H9 (cell line): ENCODE results near the gene NUDT3. TPM values are rescaled to one million over a fixed set of nuclear protein-coding genes. Genes with fewer than 3 reads are reported as not detected.

ENCODE experiments used
- DNase-seq: peaks from one replicate; pipeline ENCODE4 v3.0.0-alpha.2; 2017
- H2AFZ ChIP-seq: one replicate; pipeline ENCODE4 v1.6.1; 2013; ENCODE audit warnings: mild to moderate bottlenecking, low read length, control low read depth, moderate library complexity
- H2AK5ac ChIP-seq: 2 replicates; pipeline ENCODE4 v1.6.1; 2013; ENCODE audit warnings: low read length, control low read depth, mixed read lengths; ENCODE audit not compliant: insufficient read length
- H2BK120ac ChIP-seq: one replicate; pipeline ENCODE4 v1.6.1; 2013; ENCODE audit warnings: low read depth, mild to moderate bottlenecking, low read length, control low read depth, inconsistent platforms; ENCODE audit not compliant: poor library complexity, severe bottlenecking
- H2BK12ac ChIP-seq: 2 replicates; pipeline ENCODE4 v1.6.1; 2013; ENCODE audit warnings: low read length, control low read depth, mixed read lengths, low read depth; ENCODE audit not compliant: insufficient read length
- H2BK15ac ChIP-seq: 2 replicates; pipeline ENCODE4 v1.6.1; 2013; ENCODE audit warnings: low read depth, low read length, control low read depth
- H2BK20ac ChIP-seq: one replicate; pipeline ENCODE4 v1.6.1; 2013; ENCODE audit warnings: low read depth, mild to moderate bottlenecking, low read length, control low read depth, inconsistent platforms; ENCODE audit not compliant: poor library complexity, severe bottlenecking
- H2BK5ac ChIP-seq: 2 replicates; pipeline ENCODE4 v1.6.1; 2013; ENCODE audit warnings: low read length, control low read depth, mixed read lengths; ENCODE audit not compliant: insufficient read length
- H3K14ac ChIP-seq: 2 replicates; pipeline ENCODE4 v1.6.1; 2013; ENCODE audit warnings: low read length, control low read depth; ENCODE audit not compliant: insufficient read depth
- H3K18ac ChIP-seq: 2 replicates; pipeline ENCODE4 v1.6.1; 2013; ENCODE audit warnings: low read depth, mild to moderate bottlenecking, mixed read lengths, low read length, control low read depth; ENCODE audit not compliant: insufficient read length
- H3K23ac ChIP-seq: 2 replicates; pipeline ENCODE4 v1.6.1; 2013; ENCODE audit warnings: low read length, control low read depth, mixed read lengths, low read depth; ENCODE audit not compliant: insufficient read length
- H3K23me2 ChIP-seq: 2 replicates; pipeline ENCODE4 v1.6.1; 2013; ENCODE audit warnings: low read depth, mild to moderate bottlenecking, mixed read lengths, low read length, control low read depth; ENCODE audit not compliant: insufficient read length, poor library complexity, severe bottlenecking
- H3K27ac ChIP-seq: 2 replicates; pipeline ENCODE4 v1.5.1; 2013; ENCODE audit warnings: low read length, control low read depth, mixed read lengths, low read depth; ENCODE audit not compliant: insufficient read length
- H3K27me3 ChIP-seq: 2 replicates; pipeline ENCODE4 v1.6.1; 2013; ENCODE audit warnings: low read length, control low read depth, inconsistent platforms; ENCODE audit not compliant: insufficient read depth
- H3K4ac ChIP-seq: 2 replicates; pipeline ENCODE4 v1.6.1; 2013; ENCODE audit warnings: low read depth, mild to moderate bottlenecking, control low read depth, inconsistent platforms, low read length, moderate library complexity
- H3K4me1 ChIP-seq: 2 replicates; pipeline ENCODE4 v1.6.1; 2013; ENCODE audit warnings: low read length, control low read depth, inconsistent platforms; ENCODE audit not compliant: insufficient read depth
- H3K4me2 ChIP-seq: 2 replicates; pipeline ENCODE4 v1.6.1; 2013; ENCODE audit warnings: low read length, control low read depth, mixed read lengths; ENCODE audit not compliant: insufficient read length, insufficient read depth
- H3K56ac ChIP-seq: 2 replicates; pipeline ENCODE4 v1.6.1; 2013; ENCODE audit warnings: low read depth, mild to moderate bottlenecking, mixed read lengths, low read length, control low read depth; ENCODE audit not compliant: insufficient read length
- H3K79me1 ChIP-seq: 2 replicates; pipeline ENCODE4 v1.6.1; 2013; ENCODE audit warnings: low read depth, mild to moderate bottlenecking, moderate library complexity, low read length, control low read depth, inconsistent platforms; ENCODE audit not compliant: insufficient read depth, poor library complexity, severe bottlenecking
- H3K79me2 ChIP-seq: 2 replicates; pipeline ENCODE4 v1.6.1; 2013; ENCODE audit warnings: low read length, control low read depth, inconsistent platforms; ENCODE audit not compliant: insufficient read depth
- H3K9ac ChIP-seq: 2 replicates; pipeline ENCODE4 v1.6.1; 2013; ENCODE audit warnings: low read length, control low read depth, mixed read lengths; ENCODE audit not compliant: insufficient read length; ENCODE audit errors: extremely low read depth
- H3K9me3 ChIP-seq: one replicate; pipeline ENCODE4 v1.6.1; 2013; ENCODE audit warnings: low read depth, low read length, inconsistent platforms; ENCODE audit not compliant: control insufficient read depth
- H3T11ph ChIP-seq: one replicate; pipeline ENCODE4 v1.6.1; 2013; ENCODE audit warnings: mild to moderate bottlenecking, low read length, control low read depth, inconsistent platforms
- H4K20me1 ChIP-seq: one replicate; pipeline ENCODE4 v1.6.1; 2013; ENCODE audit not compliant: control insufficient read depth, insufficient read length, insufficient read depth
- H4K5ac ChIP-seq: 2 replicates; pipeline ENCODE4 v1.6.1; 2013; ENCODE audit warnings: low read depth, mild to moderate bottlenecking, mixed read lengths, low read length, control low read depth; ENCODE audit not compliant: insufficient read length
- H4K8ac ChIP-seq: replicated peaks from 2 replicates; pipeline ENCODE4 v1.6.1; 2013; ENCODE audit warnings: low read length, control low read depth, mixed read lengths, low read depth; ENCODE audit not compliant: insufficient read length
- H4K91ac ChIP-seq: 2 replicates; pipeline ENCODE4 v1.6.1; 2013; ENCODE audit warnings: low read depth, mild to moderate bottlenecking, moderate library complexity, mixed read lengths, low read length, control low read depth; ENCODE audit not compliant: insufficient read length
- H3K27ac Mint-ChIP-seq, 3 experiments: 2 replicates in 2 of 3; 3 replicates in 1 of 3; pipeline ENCODE4 v1.8.0; 2020 to 2021; ENCODE audit warnings: mixed read lengths in 3 of 3, mild to moderate bottlenecking in 1 of 3, moderate library complexity in 1 of 3
- H3K27me3 Mint-ChIP-seq: 2 replicates; pipeline ENCODE4 v1.8.0; 2021; ENCODE audit warnings: low read depth, mild to moderate bottlenecking, moderate library complexity, mixed read lengths
- H3K36me3 Mint-ChIP-seq, 3 experiments: 2 replicates in 2 of 3; 3 replicates in 1 of 3; pipeline ENCODE4 v1.8.0; 2020 to 2021; ENCODE audit warnings: low read depth in 3 of 3, mixed read lengths in 3 of 3; ENCODE audit not compliant: insufficient read depth in 1 of 3
- H3K4me1 Mint-ChIP-seq, 2 experiments: 2 replicates each; pipeline ENCODE4 v1.8.0; 2020; ENCODE audit warnings: mixed read lengths in 2 of 2
- H3K4me3 Mint-ChIP-seq, 2 experiments: 2 replicates in 1 of 2; 3 replicates in 1 of 2; pipeline ENCODE4 v1.8.0; 2020 to 2021; ENCODE audit warnings: mild to moderate bottlenecking in 2 of 2, mixed read lengths in 2 of 2, moderate library complexity in 1 of 2
- H3K9me3 Mint-ChIP-seq, 2 experiments: 2 replicates in 1 of 2; 3 replicates in 1 of 2; pipeline ENCODE4 v1.8.0; 2020; ENCODE audit warnings: mild to moderate bottlenecking in 2 of 2, mixed read lengths in 2 of 2, moderate library complexity in 1 of 2
- CTCF ChIP-seq: fragments of 200-600 bp; sonication (generic); conservative IDR thresholded peaks from 3 replicates; pipeline ENCODE4 v1.8.0; 2021; ENCODE audit warnings: antibody characterized with exemption, mild to moderate bottlenecking
- WGBS: extraction: QIAGEN DNeasy Blood & Tissue Kit; methylation state at CpG from one replicate; pipeline ENCODE4 v1.1.7; 2013; ENCODE audit warnings: missing lambda C conversion rate, low lambda C conversion rate, mixed read lengths; ENCODE audit not compliant: insufficient read length; ENCODE audit errors: extremely low coverage; 5-methylcytosine and 5-hydroxymethylcytosine counted together
- total RNA-seq: library from RNA; stranded (reverse); gene quantifications from 2 replicates; pipeline ENCODE4 v1.2.1, GENCODE V29; 2021

The NUDT3 gene
- total RNA-seq, 1 experiment from 2014 or later: 23.6 TPM

DNA sequence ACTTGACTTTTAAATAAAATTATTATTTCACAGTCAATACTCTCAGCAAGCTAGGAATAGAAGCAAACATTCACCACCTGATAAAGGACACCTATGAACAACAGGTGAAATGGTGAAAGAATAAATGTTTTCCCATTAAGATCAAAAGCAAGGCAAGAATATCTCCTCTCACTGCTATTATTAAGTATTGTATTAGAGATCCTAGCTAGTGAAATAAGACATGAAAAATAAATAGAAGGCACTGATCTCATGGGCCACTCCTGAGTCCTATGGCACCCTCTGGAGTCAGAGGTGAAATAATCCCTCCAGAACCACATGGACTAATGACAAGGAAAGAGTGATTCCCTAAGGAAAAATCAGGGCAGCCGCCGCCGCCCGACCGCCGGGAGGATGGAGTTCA lies 4.0 kb upstream of the NUDT3 start:
- Mint-ChIP-seq H3K36me3 (peaks cover 4 to 11% (median 7%) of the 10 kb centered on the region in 3 experiments), H3K4me1 (peaks cover 10 to 11% of the 10 kb centered on the region in 2 experiments), H3K27me3 (peaks cover 4% of the 10 kb centered on the region; the same call in 1 of the 2 replicates), H3K27ac (no peak overlapping the region), H3K9me3 (peaks cover 14 to 16% of the 10 kb centered on the region in 2 experiments), H3K4me3 (no peak overlapping the region)
- no peak overlapping the region for H4K91ac ChIP-seq
- no peak overlapping the region for H4K5ac ChIP-seq
- no peaks in the 10 kb centered on the region for H3K79me1 ChIP-seq
- H4K8ac ChIP-seq: no peak overlapping the region
- H4K20me1 ChIP-seq: no peaks in the 10 kb centered on the region
- no peak overlapping the region for H3K14ac ChIP-seq
- no peak overlapping the region for H2BK20ac ChIP-seq
- H3K4ac ChIP-seq: no peak overlapping the region
- no peak overlapping the region for H3K4me2 ChIP-seq
- no peak overlapping the region for H2BK12ac ChIP-seq
- DNase-seq: no peak
- no peak overlapping the region for H3K18ac ChIP-seq
- H3K27ac ChIP-seq: no peak overlapping the region
- H3K23me2 ChIP-seq: peaks cover 4% of the 10 kb centered on the region
- H3K23ac ChIP-seq: no peak overlapping the region
- H2BK120ac ChIP-seq: no peak overlapping the region
- H3K79me2 ChIP-seq: no peaks in the 10 kb centered on the region
- H3K56ac ChIP-seq: no peak overlapping the region
- no peak overlapping the region for H2AK5ac ChIP-seq
- no peaks in the 10 kb centered on the region for H3K9me3 ChIP-seq
- H2BK15ac ChIP-seq: no peak overlapping the region
- no peak overlapping the region for H3K9ac ChIP-seq
- no CpG with 5 or more reads among the region's 6 CpGs for WGBS
- no peak for TF ChIP-seq CTCF
- no peak overlapping the region for H2BK5ac ChIP-seq
- no peak overlapping the region for H3T11ph ChIP-seq
- H3K27me3 ChIP-seq: no peaks in the 10 kb centered on the region
- no peaks in the 10 kb centered on the region for H3K4me1 ChIP-seq
- no peak overlapping the region for H2AFZ ChIP-seq
